ENCODE results near the gene SCCPDH.
"Not testable (repeated sequence)": the region's sequence is repeated elsewhere in the genome, so short reads cannot be mapped to it uniquely, and the experiment has no call there.

Gene SCCPDH

DNA sequence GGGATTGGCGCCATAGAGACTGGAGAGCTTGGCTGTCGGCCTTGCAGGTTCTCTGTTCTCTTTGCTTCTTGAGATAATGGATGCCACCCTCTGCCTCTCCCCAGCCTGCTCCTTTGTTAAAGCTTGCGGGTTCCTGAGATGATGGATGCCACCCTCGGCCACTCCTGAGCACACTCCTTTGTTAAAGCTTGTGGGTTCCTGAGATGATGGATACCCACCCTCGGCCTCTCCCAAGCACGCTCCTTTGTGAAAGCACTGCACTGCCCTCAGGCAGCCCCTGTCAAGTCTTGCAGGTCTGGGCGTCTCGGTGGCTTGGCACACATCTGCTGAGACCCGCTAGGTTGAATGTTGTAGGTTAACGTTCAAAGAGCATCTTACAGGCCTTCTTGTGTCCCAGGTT is 76.5 kb downstream of the SCCPDH start:
- DNase-seq (ENCODE audit: low read depth in 2 of 2), result no peak

DNA sequence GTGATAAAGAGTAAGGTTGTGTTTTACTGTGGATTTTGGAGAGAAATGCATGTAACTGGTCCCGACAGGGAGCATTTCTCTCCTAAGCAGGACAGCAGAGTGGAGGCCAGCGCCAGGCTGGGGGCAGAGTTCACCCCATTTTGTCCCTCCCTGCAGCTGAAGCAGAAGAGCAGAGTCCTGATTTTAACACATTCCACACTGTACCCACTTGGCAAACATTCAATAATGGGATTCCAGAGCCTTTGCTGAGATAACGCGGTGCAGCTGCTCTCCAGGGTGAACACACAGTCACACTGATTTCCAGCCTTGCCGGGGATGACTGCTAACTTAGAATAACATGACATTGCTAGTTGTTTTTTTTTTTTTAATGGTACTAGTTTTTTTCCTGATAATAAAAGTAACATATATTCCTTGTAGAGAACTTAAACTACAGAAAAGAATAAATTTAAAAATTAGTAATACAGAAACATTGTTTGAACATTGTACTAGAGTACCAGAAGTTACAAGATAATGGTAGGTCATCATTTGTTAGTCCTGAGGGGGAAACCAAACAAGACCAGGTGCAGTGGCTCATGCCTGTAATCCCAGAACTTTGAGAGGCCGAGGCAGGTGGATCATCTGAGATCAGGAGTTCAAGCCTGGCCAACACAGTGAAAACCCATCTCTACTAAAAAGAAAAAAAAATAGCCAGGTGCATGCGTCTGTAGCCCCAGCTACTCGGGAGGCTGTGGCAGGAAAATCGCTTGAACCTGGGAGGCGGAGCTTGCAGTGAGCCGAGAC is 77.2 kb downstream of the SCCPDH start:
- DNase-seq (ENCODE audit: low read depth in 2 of 2), result no peak

DNA sequence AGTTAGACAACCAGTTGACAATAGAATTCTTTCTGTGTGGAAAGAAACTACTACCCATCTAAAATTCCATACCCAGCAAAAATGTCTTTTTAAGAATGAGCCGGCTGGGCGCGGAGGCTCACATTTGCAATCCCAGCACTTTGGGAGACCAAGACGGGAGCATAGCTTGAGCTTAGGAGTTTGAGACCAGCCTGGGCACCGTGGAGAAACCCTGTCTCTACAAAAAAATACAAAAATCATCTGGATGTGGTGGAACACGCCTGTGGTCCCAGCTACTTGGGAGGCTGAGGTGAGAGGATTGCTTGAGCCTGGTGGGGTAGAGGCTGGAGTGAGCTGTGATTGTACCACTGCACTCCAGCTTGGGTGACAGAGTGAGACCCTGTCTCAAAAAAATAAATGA is 79.2 kb downstream of the SCCPDH start:
- DNase-seq (ENCODE audit: low read depth in 2 of 2), result no peak

DNA sequence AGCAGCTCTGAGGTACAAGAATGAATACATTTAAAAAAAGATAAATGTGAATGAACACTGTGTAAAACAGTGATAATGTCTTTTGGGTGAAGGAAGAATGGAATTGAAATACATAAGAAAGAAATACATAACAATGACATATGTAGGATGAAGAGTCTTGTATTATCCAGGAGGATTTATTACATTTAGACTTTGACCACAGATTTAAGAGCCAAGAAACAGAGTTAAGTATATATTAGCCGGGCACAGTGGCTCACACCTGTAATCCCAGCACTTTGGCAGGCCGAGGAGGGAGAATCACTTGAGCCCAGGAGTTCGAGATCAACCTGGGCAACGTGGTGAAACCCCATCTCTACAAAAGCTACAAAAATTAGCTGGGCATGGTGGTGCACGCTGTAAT is 79.7 kb downstream of the SCCPDH start:
- DNase-seq (ENCODE audit: low read depth in 2 of 2), result no peak

DNA sequence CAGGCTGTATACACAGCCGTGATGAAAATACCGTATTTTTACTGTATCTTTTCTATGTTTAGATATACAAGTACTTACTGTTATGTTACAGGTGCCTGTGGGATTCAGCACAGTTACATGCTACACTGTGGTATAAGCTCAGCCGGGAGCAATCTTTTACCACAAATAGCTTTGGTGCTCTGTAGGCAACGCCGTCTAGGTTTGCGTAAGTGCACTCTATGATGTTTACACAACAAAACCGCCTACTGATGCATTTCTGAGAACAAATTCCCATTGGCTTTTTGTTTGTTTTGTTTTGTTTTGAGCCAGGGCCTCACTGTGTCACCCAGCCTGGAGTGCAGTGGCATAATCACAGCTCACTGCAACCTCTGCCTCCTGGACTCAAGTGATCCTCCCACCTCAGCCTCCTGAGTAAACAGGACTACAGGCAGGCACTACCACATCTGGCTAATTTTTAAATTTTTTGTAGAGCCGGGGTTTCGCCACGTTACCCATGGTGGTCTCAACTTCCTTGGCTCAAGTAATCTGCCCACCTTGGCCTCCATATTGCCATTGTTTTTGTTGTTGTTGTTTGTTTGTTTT is 81.0 kb downstream of the SCCPDH start:
- DNase-seq (ENCODE audit: low read depth in 2 of 2), result no peak

DNA sequence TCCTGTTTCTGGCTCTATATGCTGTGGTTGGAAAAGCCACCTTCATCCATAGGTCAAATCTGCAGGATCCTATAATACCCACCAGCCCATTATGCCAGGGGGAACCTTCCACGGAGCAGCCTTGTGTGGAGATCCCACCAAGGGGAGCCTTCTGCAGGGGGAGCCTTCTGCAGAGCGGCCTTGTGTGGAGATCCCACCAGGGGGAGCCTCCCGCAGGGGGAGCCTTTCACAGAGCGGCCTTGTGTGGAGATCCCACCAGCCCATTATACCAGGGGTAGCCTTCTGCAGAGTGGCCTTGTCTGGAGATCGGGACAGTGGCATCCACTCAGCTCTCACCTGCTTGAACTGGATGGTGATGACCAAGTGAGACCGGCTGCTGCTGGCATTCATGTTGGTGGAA is 85.3 kb downstream of the SCCPDH start:
- DNase-seq (ENCODE audit: low read depth in 2 of 2), result no peak

DNA sequence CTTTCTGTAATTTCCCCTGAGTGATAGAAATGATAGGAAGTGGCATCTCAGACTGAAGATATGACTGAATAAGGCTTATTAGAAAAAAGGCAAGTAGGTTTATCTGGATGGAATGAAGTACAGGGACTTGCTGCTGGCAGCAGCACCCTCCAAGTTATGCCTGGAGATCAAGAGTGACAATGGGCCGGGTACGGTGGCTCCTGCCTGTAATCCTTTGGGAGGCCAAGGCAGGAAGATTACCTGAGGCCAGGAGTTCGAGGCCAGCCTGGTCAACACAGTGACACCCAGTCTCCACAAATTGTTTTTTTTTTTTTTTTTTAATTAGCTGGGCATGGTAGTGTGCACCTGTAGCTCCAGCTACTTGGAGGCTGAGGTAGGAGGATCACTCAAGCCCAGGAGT is 87.8 kb downstream of the SCCPDH start:
- DNase-seq (ENCODE audit: low read depth in 2 of 2), result no peak

DNA sequence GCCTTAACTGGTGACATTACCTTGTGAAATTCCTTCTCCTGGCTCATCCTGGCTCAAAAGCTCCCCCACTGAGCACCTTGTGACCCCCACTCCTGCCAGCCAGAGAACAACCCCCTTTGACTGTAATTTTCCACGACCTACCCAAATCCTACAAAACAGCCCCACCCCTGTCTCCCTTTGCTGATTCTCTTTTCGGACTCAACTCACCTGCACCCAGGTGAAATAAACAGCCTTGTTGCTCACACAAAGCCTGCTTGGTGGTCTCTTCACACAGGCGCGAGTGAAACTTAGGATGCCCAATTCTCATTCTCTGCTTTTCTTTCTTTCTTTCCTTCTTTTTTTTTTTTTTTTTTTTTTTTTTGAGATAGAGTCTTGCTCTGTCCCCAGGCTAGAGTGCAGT is 89.1 kb downstream of the SCCPDH start:
- DNase-seq (ENCODE audit: low read depth in 2 of 2), result not testable (repeated sequence)

DNA sequence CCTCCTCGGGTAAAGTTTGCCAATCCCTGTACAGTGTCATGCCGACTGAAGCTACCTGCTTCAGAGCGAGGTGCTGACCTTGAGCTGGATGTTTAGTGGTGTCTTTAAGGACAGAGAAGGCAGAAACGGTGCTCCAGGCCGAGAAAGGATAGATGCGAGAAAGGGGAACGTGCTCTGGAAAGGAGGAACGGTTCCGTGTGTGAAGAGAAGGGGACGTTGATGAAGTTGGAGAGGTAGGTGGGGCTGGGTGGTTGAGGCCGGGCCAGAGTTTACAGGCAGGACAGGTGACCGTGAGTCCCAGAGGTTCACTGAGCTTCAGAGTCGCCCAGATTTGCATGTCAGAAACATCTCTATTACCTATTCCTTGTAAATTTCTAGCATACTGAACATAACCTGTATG is 90.7 kb downstream of the SCCPDH start:
- DNase-seq (ENCODE audit: low read depth in 2 of 2), result no peak

DNA sequence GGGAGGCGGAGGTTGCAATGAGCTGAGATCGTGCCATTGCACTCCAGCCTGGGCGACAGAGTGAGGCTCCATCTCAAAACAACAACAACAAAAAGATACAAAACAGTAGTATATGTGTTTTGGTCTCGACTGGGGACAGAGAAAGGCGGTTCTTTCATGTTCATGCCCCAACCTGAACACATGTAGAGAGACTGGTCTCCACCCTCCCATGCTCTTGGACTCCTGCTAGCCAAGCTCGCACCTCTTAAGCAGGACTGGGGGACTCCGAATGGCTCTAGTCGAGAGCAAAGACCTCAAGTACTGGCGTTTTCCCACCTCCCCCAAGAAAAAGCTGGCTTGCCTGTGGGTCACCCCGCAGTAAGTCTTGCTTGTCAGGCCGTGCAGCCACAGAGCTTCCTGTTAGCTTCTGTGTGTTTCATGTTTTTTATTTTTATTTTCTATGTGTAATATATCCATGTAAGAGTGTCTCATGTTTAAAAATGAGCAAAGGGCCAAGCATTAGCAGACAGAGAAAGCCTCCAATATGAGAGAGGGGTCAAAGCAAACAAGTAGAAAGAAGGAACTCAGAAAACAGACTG is 91.6 kb downstream of the SCCPDH start:
- DNase-seq (ENCODE audit: low read depth in 2 of 2), result no peak
